MM.1S (cell line): ENCODE data around the gene IRF8.

Experiments
- CTCF ChIP-seq: fragments of 300-600 bp; sonication (generic); IDR thresholded peaks from 2 replicates; pipeline ENCODE4 v1.5.1; 2016; ENCODE audit warnings: antibody characterized with exemption, low read length, mixed read lengths
- EZH2 ChIP-seq: fragments of 300-600 bp; sonication (generic); optimal IDR thresholded peaks from 2 replicates; pipeline ENCODE3; 2017; ENCODE audit warnings: low read depth, mild to moderate bottlenecking, antibody characterized with exemption, low read length, mixed read lengths

- TF ChIP-seq CTCF (no peak), EZH2 (no peak)
Observed at GRCh38 chr16:85901110-85901509, 2.1 kb downstream of the IRF8 start.
